NCI-H2171 treated with DMSO at 0.1 percent for 48 hours (cell line): ENCODE data around the gene CCNY.
"Not testable (repeated sequence)": the region's sequence is repeated elsewhere in the genome, so short reads cannot be mapped to it uniquely, and the experiment has no call there.

ENCODE experiments used
- DNase-seq: peaks from one replicate; lab custom pipeline; 2025; lab: John Stamatoyannopoulos, UW

The CCNY gene

GRCh38 chr10:35336084-35336831, at the start of gene CCNY:
Gene CCNY, plus strand, starts transcription at chr10:35336509. Its CDS starts 545 bp downstream, at chr10:35337054.
- peak; percentile 51 for DNase-seq

GRCh38 chr10:35289198-35289597, 47.1 kb upstream of the CCNY start:
- DNase-seq = no peak

GRCh38 chr10:35294506-35294905, 41.8 kb upstream of the CCNY start:
- no peak for DNase-seq

- DNase-seq = no peak
These were observed 37.3 kb upstream of the CCNY start for GRCh38 chr10:35299016-35299415.

- peak; percentile 78 for DNase-seq
These were observed 36.1 kb upstream of the CCNY start for GRCh38 chr10:35300063-35300699.

GRCh38 chr10:35304649-35305048, 31.7 kb upstream of the CCNY start:
- no peak for DNase-seq

GRCh38 chr10:35306852-35307251, 29.5 kb upstream of the CCNY start:
- DNase-seq = peak; percentile 37

GRCh38 chr10:35307297-35307696, 29.0 kb upstream of the CCNY start:
- peak; percentile 37 for DNase-seq

- peak; percentile 11 for DNase-seq
These were observed 27.5 kb upstream of the CCNY start for GRCh38 chr10:35308809-35309208.

- not testable (repeated sequence) for DNase-seq
These were observed 22.2 kb upstream of the CCNY start for GRCh38 chr10:35314142-35314541.

GRCh38 chr10:35315235-35315634, 21.1 kb upstream of the CCNY start:
- DNase-seq = not testable (repeated sequence)

GRCh38 chr10:35316218-35316967, 19.9 kb upstream of the CCNY start:
- peak; percentile 60 for DNase-seq

- no peak for DNase-seq
These were observed 17.8 kb upstream of the CCNY start for GRCh38 chr10:35318551-35318950.

GRCh38 chr10:35320341-35320740, 16.0 kb upstream of the CCNY start:
- no peak for DNase-seq

GRCh38 chr10:35322636-35323035, 13.7 kb upstream of the CCNY start:
- no peak for DNase-seq

- no peak for DNase-seq
These were observed 12.1 kb upstream of the CCNY start for GRCh38 chr10:35324196-35324595.

GRCh38 chr10:35326466-35327235, 9.7 kb upstream of the CCNY start:
- no peak for DNase-seq

GRCh38 chr10:35327790-35328403, 8.4 kb upstream of the CCNY start:
- DNase-seq = no peak

GRCh38 chr10:35328404-35329037, 7.8 kb upstream of the CCNY start:
- no peak for DNase-seq

- peak; percentile 11 for DNase-seq
These were observed 6.8 kb upstream of the CCNY start for GRCh38 chr10:35329520-35329919.
